Pancreas (tissue), 10 donors: ENCODE results near the gene MAP3K21. TPM values are rescaled to one million over a fixed set of nuclear protein-coding genes. Genes with fewer than 3 reads are reported as not detected.
A peak's percentile ranks its signal among the peaks of the same experiment; 100 is the strongest.

Experiments used
- ATAC-seq, 4 donors: fragments of 200-7000 bp; cut with Tn5 transposase; one replicate each; pipeline versions ENCODE4 v1.8.0 to v1.9.1; 2020; ENCODE audit warnings: mild to moderate bottlenecking in 4 of 4, moderate library complexity in 4 of 4
- DNase-seq, 6 donors: peaks; one replicate each; pipeline ENCODE4 v3.0.0-alpha.2; 2020
- FAIRE-seq: peaks from 2 replicates; lab custom pipeline; 2012; peaks lifted over from hg19 to GRCh38; lab: Jason Lieb, UNC
- H3K27ac ChIP-seq, 4 donors: fragments of 200-600 bp; sonication (generic); 1 replicate in 3 of 4; 2 replicates in 1 of 4; pipeline versions ENCODE4 v1.5.0 to v1.8.0; 2020
- H3K27me3 ChIP-seq, 4 donors: fragments of 200-600 bp; one replicate each; pipeline ENCODE4 v1.8.0; 2021
- H3K36me3 ChIP-seq, 3 donors: fragments of 200-600 bp; sonication (generic) in 1 of 3; one replicate each; pipeline versions ENCODE4 v1.5.0 to v1.8.0; 2020 to 2021
- H3K4me1 ChIP-seq, 3 donors: fragments of 200-600 bp; one replicate each; pipeline ENCODE4 v1.8.0; 2021
- H3K4me3 ChIP-seq, 4 donors: fragments of 200-600 bp; sonication (generic) in 2 of 4; one replicate each; pipeline versions ENCODE4 v1.5.0 to v1.8.0; 2020 to 2021
- H3K9me3 ChIP-seq, 4 donors: fragments of 200-600 bp; one replicate each; pipeline ENCODE4 v1.8.0; 2021
- WGBS, 2 donors: extraction: QIAGEN DNeasy Blood & Tissue Kit; methylation state at CpG; one replicate each; pipeline ENCODE4 v1.1.7; 2013; 5-methylcytosine and 5-hydroxymethylcytosine counted together
- intact Hi-C, 3 donors: fragments of 100-400 bp; cut with DNase I; formaldehyde crosslinking; loops; one replicate each; pipeline versions ENCODE4 v1.11.1 to v1.14.2; 2022
- polyA plus RNA-seq, 2 donors: library from polyadenylated mRNA; stranded (reverse); fragments of 200-250 nt; gene quantifications; one replicate each; pipeline ENCODE4 v1.2.3, GENCODE V29; 2013
- total RNA-seq, 6 donors: library from RNA; stranded (reverse); fragmentation: NEBNext Ultra II Directional in 4 of 6; extraction: Animal tissue kit (Norgen Biotek cat#: 25700) in 4 of 6; gene quantifications; one replicate each; pipeline versions ENCODE4 v1.2.1 to v1.2.4, GENCODE V29; 2021 to 2023
- TF ChIP-seq, protein P1 (sequence below), 4 donors: fragments of 200-600 bp; sonication (generic) in 3 of 4; IDR thresholded peaks; one replicate each; pipeline versions ENCODE4 v1.5.0 to v1.8.0; 2021; ENCODE audit warnings: antibody characterized with exemption in 4 of 4
- donor health status: healthy with polysubstance abuse.
- donor health status: DM: no; HTN: no; CAD: no; lungs with moderate emphysema.
- donor health status: DM: no; HTN: no; CAD: no.
- donor health status: control.
- donor health status: control.
- donor health status: Bipolar disorder and iron deficiency.
- donor health status: DM: yes; HTN: yes; CAD: no.
- donor health status: DM: no; HTN: no; CAD: no.
- donor health status: DM: no; HTN: no; CAD: no.
- donor health status: DM: yes; HTN: yes; CAD: no.

Gene MAP3K21
- total and polyA plus RNA-seq, 8 donors, result 9.7 to 22.0 (median 15.3) TPM

DNA sequence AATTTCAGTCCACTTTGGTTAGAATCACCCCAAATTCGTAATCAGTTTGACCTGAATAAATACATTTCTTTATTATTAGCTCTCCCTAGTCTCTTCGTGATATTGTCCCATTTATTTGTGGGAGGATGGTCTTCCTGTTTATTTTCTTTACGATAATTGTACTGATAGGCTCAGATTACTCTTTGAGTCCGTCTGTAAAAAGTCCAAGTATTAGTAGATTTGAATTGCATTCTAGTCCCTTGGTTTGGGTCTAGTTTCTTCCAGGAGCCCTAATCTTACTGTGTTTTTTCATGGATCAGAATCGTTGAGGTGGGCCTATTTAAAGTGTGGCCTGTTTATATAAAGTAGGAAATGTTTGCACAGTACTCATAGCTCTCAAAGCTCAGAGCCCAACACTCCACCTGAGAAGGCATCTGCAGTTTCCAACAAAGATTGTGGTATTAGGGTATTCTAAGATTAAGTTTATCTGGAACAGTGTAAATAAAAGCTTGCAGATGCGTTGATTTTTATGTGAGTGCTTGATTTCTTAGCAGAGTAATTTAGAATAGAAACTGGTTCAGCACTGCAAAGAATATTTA is 33.1 kb downstream of the MAP3K21 start:
- H3K9me3 ChIP-seq, result no peaks in the 10 kb centered on the region
- FAIRE-seq (no peak), DNase-seq (no peak), ATAC-seq (peak in 1 of 4 donors; percentile 22)
- WGBS, 2 donors, result 29 to 31% methylated on average over 6 of the region's 6 CpGs
- peaks cover 18 to 44% (median 40%) of the 10 kb centered on the region in 3 donors for H3K4me1 ChIP-seq
- H3K27me3 ChIP-seq, result no peaks in the 10 kb centered on the region
- intact Hi-C loops, result no loop called here
- peak overlapping the region in 3 of 4 donors; percentile 16 to 79 (median 56) for H3K27ac ChIP-seq
- peaks cover 0 to 15% (median 0%) of the 10 kb centered on the region in 3 donors for H3K36me3 ChIP-seq
- TF ChIP-seq, protein P1, sequence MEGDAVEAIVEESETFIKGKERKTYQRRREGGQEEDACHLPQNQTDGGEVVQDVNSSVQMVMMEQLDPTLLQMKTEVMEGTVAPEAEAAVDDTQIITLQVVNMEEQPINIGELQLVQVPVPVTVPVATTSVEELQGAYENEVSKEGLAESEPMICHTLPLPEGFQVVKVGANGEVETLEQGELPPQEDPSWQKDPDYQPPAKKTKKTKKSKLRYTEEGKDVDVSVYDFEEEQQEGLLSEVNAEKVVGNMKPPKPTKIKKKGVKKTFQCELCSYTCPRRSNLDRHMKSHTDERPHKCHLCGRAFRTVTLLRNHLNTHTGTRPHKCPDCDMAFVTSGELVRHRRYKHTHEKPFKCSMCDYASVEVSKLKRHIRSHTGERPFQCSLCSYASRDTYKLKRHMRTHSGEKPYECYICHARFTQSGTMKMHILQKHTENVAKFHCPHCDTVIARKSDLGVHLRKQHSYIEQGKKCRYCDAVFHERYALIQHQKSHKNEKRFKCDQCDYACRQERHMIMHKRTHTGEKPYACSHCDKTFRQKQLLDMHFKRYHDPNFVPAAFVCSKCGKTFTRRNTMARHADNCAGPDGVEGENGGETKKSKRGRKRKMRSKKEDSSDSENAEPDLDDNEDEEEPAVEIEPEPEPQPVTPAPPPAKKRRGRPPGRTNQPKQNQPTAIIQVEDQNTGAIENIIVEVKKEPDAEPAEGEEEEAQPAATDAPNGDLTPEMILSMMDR (IDR thresholded peaks at IDR 0.05), result no peak
- no peak overlapping the region for H3K4me3 ChIP-seq

DNA sequence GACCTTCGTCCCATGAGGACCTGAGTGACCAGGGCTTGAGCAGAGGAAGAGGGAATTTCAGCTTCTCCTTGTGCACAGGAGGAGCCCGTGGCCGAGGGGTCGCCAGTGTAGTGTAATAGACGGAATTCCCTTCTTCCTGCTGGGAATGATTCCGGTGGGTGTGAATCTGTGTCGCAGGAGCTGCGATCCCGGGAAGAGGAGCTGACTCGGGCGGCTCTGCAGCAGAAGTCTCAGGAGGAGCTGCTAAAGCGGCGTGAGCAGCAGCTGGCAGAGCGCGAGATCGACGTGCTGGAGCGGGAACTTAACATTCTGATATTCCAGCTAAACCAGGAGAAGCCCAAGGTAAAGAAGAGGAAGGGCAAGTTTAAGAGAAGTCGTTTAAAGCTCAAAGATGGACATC is 34.4 kb downstream of the MAP3K21 start:
- Histone ChIP-seq H3K4me3 (no peak overlapping the region), H3K4me1 (peaks cover 21 to 50% (median 40%) of the 10 kb centered on the region in 3 donors), H3K27me3 (no peaks in the 10 kb centered on the region), H3K9me3 (no peaks in the 10 kb centered on the region), H3K36me3 (peaks cover 0 to 9% (median 0%) of the 10 kb centered on the region in 3 donors), H3K27ac (peak overlapping the region in 1 of 4 donors; percentile 6)
- ATAC-seq, result no peak
- DNase-seq, result no peak
- no peak for FAIRE-seq
- TF ChIP-seq, protein P1 (IDR thresholded peaks at IDR 0.05), result no peak
- intact Hi-C loops, result no loop called here
- 71 to 82% methylated on average over 19 of the region's 19 CpGs for WGBS, 2 donors

DNA sequence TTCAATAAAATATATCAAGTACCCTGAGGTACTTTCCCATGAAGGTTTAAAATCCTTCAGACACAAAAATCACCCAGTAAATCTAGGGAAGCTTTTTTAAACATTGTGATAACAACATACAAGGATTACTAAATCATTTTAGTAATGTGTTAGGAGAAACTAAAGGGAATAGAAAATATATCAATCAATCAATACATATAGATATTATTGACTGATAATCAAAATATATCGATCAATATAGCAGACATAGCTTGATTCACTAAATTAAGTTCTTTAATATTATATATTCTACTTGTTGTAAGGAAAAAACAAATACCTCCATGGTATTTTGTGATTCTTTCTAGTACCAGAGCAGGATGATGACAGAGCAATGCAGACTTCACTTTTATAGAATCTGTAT is 35.2 kb downstream of the MAP3K21 start:
- TF ChIP-seq, protein P1 (IDR thresholded peaks at IDR 0.05), result no peak
- WGBS, 2 donors, result 82 to 96% methylated on average over 1 of the region's 1 CpG
- Histone ChIP-seq H3K4me1 (peaks cover 21 to 58% (median 46%) of the 10 kb centered on the region in 3 donors), H3K9me3 (no peaks in the 10 kb centered on the region), H3K36me3 (peaks cover 0 to 9% (median 0%) of the 10 kb centered on the region in 3 donors), H3K27me3 (no peaks in the 10 kb centered on the region), H3K4me3 (no peak overlapping the region), H3K27ac (no peak overlapping the region)
- ATAC-seq, result no peak
- DNase-seq, result no peak
- FAIRE-seq, result peak; percentile 20
- intact Hi-C loops, result no loop called here

DNA sequence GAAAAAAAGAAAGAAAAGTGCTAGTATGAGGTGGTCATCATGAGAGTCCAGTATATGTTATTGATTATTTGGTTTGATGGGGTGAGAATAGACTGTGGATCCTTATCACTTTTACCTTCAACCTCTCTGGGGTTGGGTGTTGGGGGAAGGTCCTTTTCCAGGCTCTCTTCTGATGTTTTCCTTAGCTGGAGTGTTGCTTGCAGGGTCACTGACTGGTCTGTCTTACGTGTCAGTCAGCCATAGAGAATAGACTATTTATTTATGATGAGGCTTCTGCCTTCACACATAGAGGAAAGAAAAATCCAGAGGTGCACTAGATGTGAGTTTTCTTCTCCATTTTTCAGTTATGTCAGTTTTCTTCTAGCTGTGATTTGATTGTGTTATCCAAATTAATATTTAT is 36.5 kb downstream of the MAP3K21 start:
- no peaks in the 10 kb centered on the region for H3K27me3 ChIP-seq
- no peak for DNase-seq
- no peak for FAIRE-seq
- no peak overlapping the region for H3K4me3 ChIP-seq
- peaks cover 0 to 9% (median 0%) of the 10 kb centered on the region in 3 donors for H3K36me3 ChIP-seq
- 43 to 62% methylated on average over 1 of the region's 1 CpG for WGBS, 2 donors
- TF ChIP-seq, protein P1 (IDR thresholded peaks at IDR 0.05), result no peak
- H3K4me1 ChIP-seq, result peaks cover 14 to 58% (median 40%) of the 10 kb centered on the region in 3 donors
- no peaks in the 10 kb centered on the region for H3K9me3 ChIP-seq
- ATAC-seq, result no peak
- intact Hi-C loops, result no loop called here
- H3K27ac ChIP-seq, result peak overlapping the region in 2 of 4 donors; percentile 8 to 34
